ENCODE measurements around the gene AATF.

GRCh38 chr17:36931096-36931696 is 17.6 kb upstream of the AATF start:
- TF ChIP-seq ZNF274 (IDR thresholded peaks at IDR 0.05; ENCODE audit: low read depth, low read length) (no peak), YY1 (IDR thresholded peaks at IDR 0.05; ENCODE audit: insufficient read depth, insufficient read length) (no peak), SUZ12 (IDR thresholded peaks at IDR 0.05; ENCODE audit: extremely low read depth, insufficient read depth, insufficient read length) (no peak)
